Mucosa of stomach (tissue), 1 donor: ENCODE measurements around the gene CAPZB.
A peak's percentile ranks its signal among the peaks of the same experiment; 100 is the strongest.

Experiments used
- H3K27me3 ChIP-seq: one replicate; pipeline ENCODE4 v1.7.0; 2013; ENCODE audit warnings: mild to moderate bottlenecking, low read length; ENCODE audit not compliant: control insufficient read depth, insufficient read depth
- H3K36me3 ChIP-seq: one replicate; pipeline ENCODE4 v1.7.0; 2013; ENCODE audit warnings: low read length; ENCODE audit not compliant: control insufficient read depth, insufficient read depth
- H3K4me1 ChIP-seq: one replicate; pipeline ENCODE4 v1.7.0; 2013; ENCODE audit warnings: mild to moderate bottlenecking, low read length; ENCODE audit not compliant: control insufficient read depth, insufficient read depth
- H3K4me3 ChIP-seq: one replicate; pipeline ENCODE4 v1.7.0; 2013; ENCODE audit warnings: low read length
- H3K9ac ChIP-seq: one replicate; pipeline ENCODE4 v1.7.0; 2013; ENCODE audit warnings: mild to moderate bottlenecking, low read length, moderate library complexity
- H3K9me3 ChIP-seq: one replicate; pipeline ENCODE4 v1.7.0; 2013; ENCODE audit warnings: mild to moderate bottlenecking, low read length, moderate library complexity; ENCODE audit not compliant: control insufficient read depth
- donor health status: Pancreatic carcinoma.

The CAPZB gene

DNA sequence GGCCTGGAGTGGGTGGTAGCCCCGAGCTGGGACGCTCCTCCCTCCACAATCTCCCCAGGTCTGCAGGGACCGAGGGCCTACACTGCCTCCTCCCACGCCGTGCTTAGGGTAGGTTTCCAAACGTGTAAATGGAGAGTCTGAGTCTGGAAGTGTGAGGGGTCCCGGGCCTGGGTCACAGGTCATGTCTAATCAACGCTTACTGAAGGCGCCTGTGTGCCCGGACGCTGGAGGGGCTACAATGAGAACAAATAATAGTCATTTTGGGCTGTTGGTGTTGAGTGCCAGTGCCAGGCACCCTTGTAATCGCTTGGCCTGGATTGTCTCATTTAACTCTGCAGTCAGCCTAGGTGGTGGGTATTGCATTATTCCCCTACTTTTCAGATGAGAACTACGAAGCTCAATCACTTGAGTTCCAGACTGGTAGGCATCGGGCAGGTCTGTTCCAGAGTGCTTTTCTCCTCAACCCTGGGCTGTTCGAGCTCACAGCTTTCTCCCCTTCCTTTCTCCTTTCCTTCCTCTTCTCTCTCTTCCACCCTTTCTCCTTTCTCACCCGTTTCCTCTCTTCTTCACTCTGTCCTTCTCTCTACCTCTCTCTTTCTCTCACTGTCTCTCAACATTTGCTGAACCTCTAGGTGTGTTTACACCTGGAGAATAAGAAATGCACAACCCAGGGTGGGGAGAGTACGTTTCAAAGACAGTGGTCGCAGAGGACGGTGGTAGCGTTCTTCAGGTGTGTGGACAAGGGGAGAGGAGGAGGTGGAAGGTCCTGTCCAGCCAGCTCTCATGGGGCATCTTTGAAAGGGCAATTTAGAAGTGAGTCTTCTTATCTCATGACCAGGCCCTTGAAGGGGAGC is 172.3 kb downstream of the CAPZB start:
- Histone ChIP-seq H3K9me3 (no peaks in the 10 kb centered on the region), H3K4me1 (peaks cover 38% of the 10 kb centered on the region), H3K4me3 (peak overlapping the region; percentile 37), H3K9ac (peak overlapping the region; percentile 80), H3K27me3 (no peaks in the 10 kb centered on the region), H3K36me3 (no peaks in the 10 kb centered on the region)

DNA sequence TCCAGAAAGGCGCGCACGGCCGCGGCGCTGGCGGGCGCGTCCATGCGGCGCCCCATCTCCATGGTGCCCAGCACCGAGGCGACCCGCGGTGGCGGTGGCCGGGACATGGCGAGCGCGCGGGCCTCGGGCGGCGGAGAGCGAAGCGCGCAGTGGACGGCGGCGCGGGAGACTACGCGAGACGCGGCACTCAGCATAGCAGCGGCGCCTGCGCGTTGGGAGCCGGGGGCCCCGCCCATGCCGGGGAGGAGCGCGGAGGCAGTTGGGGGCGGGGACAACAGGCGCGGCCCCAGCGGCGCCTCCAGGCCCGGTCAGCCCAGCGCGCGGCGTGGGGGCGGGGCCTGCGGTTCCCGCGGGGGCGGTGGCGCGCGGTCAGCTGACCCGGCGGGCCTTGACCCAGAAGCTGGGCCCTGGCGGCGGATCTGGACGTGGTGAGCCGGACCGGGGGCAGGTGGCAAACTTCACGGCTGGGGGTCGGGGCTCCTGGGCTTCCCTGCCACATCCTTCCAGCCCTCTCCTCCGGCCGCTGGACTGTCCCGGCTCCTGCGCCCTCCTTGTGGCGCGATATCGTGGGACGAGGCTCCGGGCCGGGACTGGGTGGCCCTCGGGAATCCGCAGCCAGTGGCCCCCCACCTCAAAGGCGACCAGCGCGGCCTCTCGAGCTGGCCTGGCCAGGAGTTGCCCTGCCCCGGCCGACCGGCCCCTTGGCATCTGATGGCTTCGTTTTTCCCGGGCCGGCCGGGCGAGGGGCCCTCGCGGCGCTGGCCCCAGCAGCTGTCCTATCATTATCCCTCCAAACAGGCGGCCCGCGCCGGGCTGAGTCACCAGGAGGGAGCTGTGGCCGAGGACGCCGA is 173.2 kb downstream of the CAPZB start, which contains the start of the genes AKR7A2 and SLC66A1:
AKR7A2 (minus strand) TSS at position 214 of the 851 bp plus-strand sequence; CDS start at position 194, 20 bp downstream.
SLC66A1 (plus strand) TSS at position 396 of the 851 bp plus-strand sequence. CDS start 5,352 bp downstream, outside the sequence.
- Histone ChIP-seq H3K9me3 (no peaks in the 10 kb centered on the region), H3K27me3 (no peaks in the 10 kb centered on the region), H3K36me3 (peaks cover 4% of the 10 kb centered on the region), H3K4me3 (peak within 1 kb of the TSS; percentile 37), H3K9ac (peak within 1 kb of the TSS; percentile 80), H3K4me1 (peaks cover 45% of the 10 kb centered on the region)

- Histone ChIP-seq H3K36me3 (peaks cover 4% of the 10 kb centered on the region), H3K4me3 (peak overlapping the region; percentile 4), H3K27me3 (no peaks in the 10 kb centered on the region), H3K9ac (peak overlapping the region; percentile 61), H3K9me3 (no peaks in the 10 kb centered on the region), H3K4me1 (peaks cover 45% of the 10 kb centered on the region)
Measured at GRCh38 chr1:19311503-19311930, 173.8 kb downstream of the CAPZB start.

- peaks cover 45% of the 10 kb centered on the region for H3K4me1 ChIP-seq
- H3K9ac ChIP-seq, result peak overlapping the region; percentile 61
- H3K36me3 ChIP-seq, result peaks cover 4% of the 10 kb centered on the region
- H3K27me3 ChIP-seq, result no peaks in the 10 kb centered on the region
- peak overlapping the region; percentile 4 for H3K4me3 ChIP-seq
- no peaks in the 10 kb centered on the region for H3K9me3 ChIP-seq
Measured at GRCh38 chr1:19310720-19311502, 174.4 kb downstream of the CAPZB start.

- Histone ChIP-seq H3K9ac (peak overlapping the region; percentile 9), H3K36me3 (peaks cover 4% of the 10 kb centered on the region), H3K27me3 (no peaks in the 10 kb centered on the region), H3K4me3 (no peak overlapping the region), H3K4me1 (peaks cover 45% of the 10 kb centered on the region), H3K9me3 (no peaks in the 10 kb centered on the region)
Measured at GRCh38 chr1:19310061-19310460, 175.3 kb downstream of the CAPZB start.

DNA sequence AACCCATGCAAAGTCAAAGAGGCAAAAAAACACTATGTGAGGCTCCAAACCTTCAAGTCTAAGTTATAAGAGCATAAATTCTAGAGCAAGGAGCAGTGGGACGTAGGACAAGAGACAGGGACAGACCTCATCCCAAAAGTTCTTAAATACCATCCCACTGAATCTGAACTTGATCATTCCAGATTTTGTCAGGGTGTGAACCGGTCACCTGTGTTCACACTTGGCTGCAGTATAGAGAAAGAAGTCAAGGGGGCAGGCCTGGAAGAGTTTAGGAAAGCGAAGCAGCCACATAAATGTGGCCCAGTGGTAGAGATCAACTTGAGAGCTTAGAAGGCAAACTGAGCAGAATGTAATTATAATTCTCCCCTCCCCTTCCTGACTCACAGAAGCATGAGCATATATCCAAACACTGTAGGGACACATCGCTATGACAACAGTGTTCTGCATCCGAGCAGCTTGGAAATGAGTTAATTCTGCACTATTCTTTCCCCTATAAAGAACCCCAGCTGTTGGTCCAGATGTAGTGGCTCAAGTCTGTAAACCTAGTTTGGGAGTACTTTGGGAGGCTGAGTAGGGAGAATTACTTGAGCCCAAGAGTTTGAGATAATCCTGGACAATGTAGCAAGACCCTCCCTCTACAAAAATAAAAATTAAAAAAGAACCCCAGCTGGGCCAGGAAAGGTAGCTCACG is 176.1 kb downstream of the CAPZB start:
- Histone ChIP-seq H3K9me3 (no peaks in the 10 kb centered on the region), H3K27me3 (no peaks in the 10 kb centered on the region), H3K4me1 (peaks cover 45% of the 10 kb centered on the region), H3K4me3 (no peak overlapping the region), H3K36me3 (peaks cover 4% of the 10 kb centered on the region), H3K9ac (no peak overlapping the region)

DNA sequence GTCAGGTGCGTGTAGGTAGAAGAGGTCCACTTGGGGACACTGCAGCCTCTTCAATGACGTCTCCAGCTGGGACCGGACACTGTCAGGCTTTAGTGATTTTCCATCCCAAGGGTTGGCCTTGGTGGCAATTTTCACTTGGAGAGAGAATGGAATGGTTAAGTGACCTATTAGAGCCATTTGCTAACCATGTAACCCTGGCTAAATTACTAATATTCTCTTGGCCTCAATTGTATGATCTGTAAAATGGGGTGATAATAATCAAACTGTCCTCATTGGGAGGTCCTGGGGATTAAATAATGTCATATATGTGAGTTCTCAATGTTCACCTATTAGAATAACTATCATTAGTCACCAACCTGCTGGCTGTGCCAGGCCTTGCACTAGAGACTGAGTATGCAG is 176.8 kb downstream of the CAPZB start:
- no peaks in the 10 kb centered on the region for H3K9me3 ChIP-seq
- peaks cover 4% of the 10 kb centered on the region for H3K36me3 ChIP-seq
- no peak overlapping the region for H3K4me3 ChIP-seq
- no peak overlapping the region for H3K9ac ChIP-seq
- no peaks in the 10 kb centered on the region for H3K27me3 ChIP-seq
- H3K4me1 ChIP-seq, result peaks cover 41% of the 10 kb centered on the region

- Histone ChIP-seq H3K9me3 (no peaks in the 10 kb centered on the region), H3K4me3 (no peak overlapping the region), H3K4me1 (peaks cover 36% of the 10 kb centered on the region), H3K9ac (no peak overlapping the region), H3K27me3 (no peaks in the 10 kb centered on the region), H3K36me3 (peaks cover 4% of the 10 kb centered on the region)
Measured at GRCh38 chr1:19307794-19308508, 177.4 kb downstream of the CAPZB start.

GRCh38 chr1:19306941-19307340 is 178.4 kb downstream of the CAPZB start:
- Histone ChIP-seq H3K36me3 (peaks cover 4% of the 10 kb centered on the region), H3K4me3 (no peak overlapping the region), H3K27me3 (no peaks in the 10 kb centered on the region), H3K9ac (no peak overlapping the region), H3K4me1 (peaks cover 30% of the 10 kb centered on the region), H3K9me3 (no peaks in the 10 kb centered on the region)

GRCh38 chr1:19305880-19306279 is 179.5 kb downstream of the CAPZB start:
- H3K4me1 ChIP-seq, result peaks cover 24% of the 10 kb centered on the region
- no peak overlapping the region for H3K9ac ChIP-seq
- no peak overlapping the region for H3K4me3 ChIP-seq
- no peaks in the 10 kb centered on the region for H3K27me3 ChIP-seq
- no peaks in the 10 kb centered on the region for H3K9me3 ChIP-seq
- peaks cover 4% of the 10 kb centered on the region for H3K36me3 ChIP-seq
